ENCODE results near the gene RNU2-1.
"Not testable (repeated sequence)": the region's sequence is repeated elsewhere in the genome, so short reads cannot be mapped to it uniquely, and the experiment has no call there.

The RNU2-1 gene

DNA sequence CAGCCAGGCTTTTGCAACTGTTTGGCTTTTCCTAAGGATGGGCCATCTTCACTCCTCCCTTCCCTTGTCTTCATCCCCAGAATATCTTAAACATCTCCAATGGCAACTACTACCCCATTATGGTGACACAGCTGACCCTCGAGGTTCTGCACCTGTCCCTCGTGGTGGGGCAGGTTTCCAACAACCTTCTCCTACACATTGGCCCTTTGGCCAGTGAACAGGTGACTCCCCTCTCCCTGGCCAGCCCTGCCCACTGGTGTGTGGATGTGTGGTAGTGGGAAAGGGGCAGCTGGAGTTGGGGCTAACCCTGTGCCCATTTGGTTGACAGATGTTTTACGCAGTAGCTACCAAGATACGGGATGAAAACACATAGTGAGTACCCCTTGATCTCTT is 17.4 kb downstream of the RNU2-1 start:
- no peak for DNase-seq (ENCODE audit: low spot score)

GRCh38 chr17:43215341-43215740 is 18.4 kb downstream of the RNU2-1 start:
- DNase-seq (ENCODE audit: low spot score) = no peak

- DNase-seq (ENCODE audit: low spot score) = no peak
Observed at GRCh38 chr17:43213545-43213944, 20.2 kb downstream of the RNU2-1 start.

DNA sequence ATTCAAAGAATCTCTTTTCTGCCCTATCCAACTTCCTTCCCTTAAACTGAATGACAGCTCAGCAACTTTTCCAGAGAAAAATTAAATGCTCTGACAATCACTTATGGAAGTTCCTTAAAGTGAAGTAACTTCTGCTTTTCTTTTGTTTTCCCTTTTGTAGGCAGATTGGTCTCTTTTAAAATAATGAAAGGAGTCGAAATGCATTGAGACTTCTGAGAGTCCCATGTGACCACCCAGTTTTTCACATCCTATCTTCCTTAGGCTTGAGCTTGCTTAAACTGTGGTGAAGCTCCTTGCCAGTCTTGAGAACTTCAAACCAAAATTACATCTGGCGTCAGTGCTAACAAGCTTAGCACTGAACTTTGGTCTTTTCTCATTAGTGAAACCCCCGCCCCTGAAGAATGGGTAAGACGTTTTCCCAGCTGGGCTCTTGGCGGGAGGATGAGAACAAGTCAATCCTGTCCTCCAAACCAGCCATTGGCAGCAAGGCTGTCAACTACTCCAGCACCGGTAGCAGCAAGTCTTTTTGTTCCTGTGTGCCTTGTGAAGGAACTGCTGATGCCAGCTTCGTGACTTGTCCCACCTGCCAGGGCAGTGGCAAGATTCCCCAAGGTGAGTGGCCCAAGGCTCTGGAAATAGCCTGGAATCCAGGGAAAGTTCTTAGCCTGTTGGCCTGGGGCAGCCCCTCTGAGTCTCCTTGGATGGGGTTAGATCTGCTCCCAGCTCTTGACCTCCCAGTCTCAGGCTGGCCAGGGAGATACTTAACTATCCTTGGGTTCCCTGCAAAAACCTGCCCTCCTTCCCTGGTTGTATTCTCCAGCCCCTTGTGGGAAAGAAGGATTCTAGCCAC is 20.9 kb downstream of the RNU2-1 start:
- DNase-seq (ENCODE audit: low spot score) = peak; percentile 11

GRCh38 chr17:43211480-43212402 is 22.0 kb downstream of the RNU2-1 start, which contains the start of gene TMEM106A:
TMEM106A (plus strand) TSS chr17:43211875; CDS start chr17:43213042, 1,167 bp downstream.
- peak; percentile 91 for DNase-seq (ENCODE audit: low spot score)

GRCh38 chr17:43211123-43211479 is 22.7 kb downstream of the RNU2-1 start:
- DNase-seq (ENCODE audit: low spot score) = no peak

DNA sequence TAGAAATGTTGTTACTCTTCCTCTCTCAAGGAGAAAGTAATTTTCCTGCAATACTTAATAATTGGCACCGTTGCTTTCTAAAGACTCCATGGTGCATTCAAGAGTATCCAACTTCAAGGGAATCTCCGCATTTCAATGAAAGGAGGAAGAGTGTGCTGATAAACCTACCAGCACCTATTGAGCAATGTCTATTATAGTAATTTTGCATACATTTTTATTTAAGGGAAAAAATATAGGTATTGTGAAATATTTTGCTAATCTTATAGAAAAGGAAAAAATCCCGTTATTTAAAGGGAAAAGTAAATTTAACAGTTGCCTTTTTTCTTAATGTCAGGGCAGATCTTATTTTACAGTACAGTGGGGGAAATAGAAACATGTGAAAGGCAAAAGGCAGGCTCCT is 23.2 kb downstream of the RNU2-1 start:
- no peak for DNase-seq (ENCODE audit: low spot score)

DNA sequence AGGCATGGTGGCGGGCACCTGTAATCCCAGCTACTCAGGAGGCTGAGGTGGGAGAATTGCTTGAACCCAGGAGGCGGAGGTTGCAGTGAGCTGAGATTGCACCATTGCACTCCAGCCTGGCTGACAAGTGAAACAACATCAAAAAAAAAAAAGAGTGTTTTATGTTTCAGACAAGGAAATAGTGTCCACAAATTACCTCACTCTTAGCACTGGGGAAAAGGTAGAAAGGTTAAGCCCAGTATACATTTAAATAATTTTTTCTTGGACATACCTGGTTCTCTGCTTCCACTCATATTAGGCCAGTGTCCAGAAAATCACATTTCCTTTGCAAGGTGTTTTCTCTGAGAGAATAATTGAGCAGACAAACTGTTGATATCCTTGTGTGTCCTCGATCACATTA is 30.8 kb downstream of the RNU2-1 start:
- not testable (repeated sequence) for DNase-seq (ENCODE audit: low spot score)

GRCh38 chr17:43200127-43200526 is 33.6 kb downstream of the RNU2-1 start:
- no peak for DNase-seq (ENCODE audit: low spot score)

- DNase-seq (ENCODE audit: low spot score) = no peak
Observed at GRCh38 chr17:43199633-43200032, 34.1 kb downstream of the RNU2-1 start.

GRCh38 chr17:43193251-43193650 is 40.5 kb downstream of the RNU2-1 start:
- no peak for DNase-seq (ENCODE audit: low spot score)

- DNase-seq (ENCODE audit: low spot score) = not testable (repeated sequence)
Observed at GRCh38 chr17:43186656-43187055, 47.1 kb downstream of the RNU2-1 start.

DNA sequence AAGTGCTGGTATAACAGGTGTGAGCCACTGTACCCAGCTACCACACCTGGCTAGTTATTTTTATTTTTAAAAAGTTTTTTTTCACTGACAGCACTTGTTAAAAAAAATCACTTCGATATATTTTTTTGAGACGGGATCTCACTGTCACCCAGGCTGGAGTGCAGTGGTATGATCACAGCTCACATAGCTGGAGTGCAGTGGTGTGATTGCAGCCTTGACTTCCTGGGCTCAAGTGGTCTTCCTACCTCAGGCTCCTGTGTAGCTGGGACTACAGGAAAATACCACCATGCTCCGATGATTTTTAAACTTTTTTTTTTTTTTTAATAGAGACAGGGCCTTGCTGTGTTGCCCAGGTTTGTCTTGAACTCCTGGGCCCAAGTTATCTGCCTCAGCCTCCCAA is 49.9 kb downstream of the RNU2-1 start:
- no peak for DNase-seq (ENCODE audit: low spot score)

All from left forelimb (tissue), 1 donor.